GM11168 (cell line): ENCODE data around the gene FOXD4L1.
"Not testable (repeated sequence)": the region's sequence is repeated elsewhere in the genome, so short reads cannot be mapped to it uniquely, and the experiment has no call there.

Source experiments
- in situ Hi-C: fragments of 300-500 bp; cut with MboI; formaldehyde crosslinking; loops from one replicate; pipeline ENCODE4 v1.12.0; 2022; ENCODE audit warnings: low sequenced_read_pairs; ENCODE audit not compliant: unreplicated experiment

FOXD4L1 gene

DNA sequence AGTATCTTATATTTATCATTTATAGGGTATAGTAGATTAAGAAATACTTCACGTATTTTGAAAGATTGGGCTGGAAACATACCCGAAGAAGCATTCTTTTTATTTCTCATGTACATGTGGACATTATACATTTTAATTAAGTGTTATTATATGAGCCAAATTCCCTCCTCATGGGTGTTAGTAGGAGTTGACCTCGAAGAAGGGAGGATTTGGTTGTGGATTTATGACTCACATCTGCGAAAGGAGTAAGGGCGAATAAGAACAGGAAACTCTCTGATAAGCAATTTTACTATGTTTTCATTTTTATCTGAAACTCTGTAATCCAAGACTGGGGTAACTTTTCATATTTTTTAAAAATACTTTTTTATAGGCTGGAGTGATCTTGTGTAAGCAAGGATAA lies 23.0 kb downstream of the FOXD4L1 start:
- in situ Hi-C loops, result not testable (repeated sequence)

DNA sequence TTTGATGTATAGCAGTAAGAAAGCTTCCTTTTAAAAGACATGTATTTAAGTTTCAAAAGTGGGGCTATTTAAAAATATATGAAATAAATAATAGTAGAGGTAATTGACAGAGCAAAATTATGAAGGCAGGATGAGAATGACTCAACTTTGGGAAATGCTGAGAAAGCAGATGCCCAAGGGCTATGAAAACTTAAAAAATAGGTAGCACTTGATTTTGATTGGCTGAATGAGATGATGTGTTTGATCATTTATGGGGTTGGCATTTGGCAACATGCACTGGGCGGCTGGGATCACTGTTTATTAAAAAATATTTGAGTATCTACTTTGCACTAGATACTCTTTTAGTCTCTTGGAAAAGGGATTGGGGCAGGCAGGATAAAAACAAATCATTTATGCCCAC lies 26.5 kb downstream of the FOXD4L1 start:
- in situ Hi-C loops, result not testable (repeated sequence)

DNA sequence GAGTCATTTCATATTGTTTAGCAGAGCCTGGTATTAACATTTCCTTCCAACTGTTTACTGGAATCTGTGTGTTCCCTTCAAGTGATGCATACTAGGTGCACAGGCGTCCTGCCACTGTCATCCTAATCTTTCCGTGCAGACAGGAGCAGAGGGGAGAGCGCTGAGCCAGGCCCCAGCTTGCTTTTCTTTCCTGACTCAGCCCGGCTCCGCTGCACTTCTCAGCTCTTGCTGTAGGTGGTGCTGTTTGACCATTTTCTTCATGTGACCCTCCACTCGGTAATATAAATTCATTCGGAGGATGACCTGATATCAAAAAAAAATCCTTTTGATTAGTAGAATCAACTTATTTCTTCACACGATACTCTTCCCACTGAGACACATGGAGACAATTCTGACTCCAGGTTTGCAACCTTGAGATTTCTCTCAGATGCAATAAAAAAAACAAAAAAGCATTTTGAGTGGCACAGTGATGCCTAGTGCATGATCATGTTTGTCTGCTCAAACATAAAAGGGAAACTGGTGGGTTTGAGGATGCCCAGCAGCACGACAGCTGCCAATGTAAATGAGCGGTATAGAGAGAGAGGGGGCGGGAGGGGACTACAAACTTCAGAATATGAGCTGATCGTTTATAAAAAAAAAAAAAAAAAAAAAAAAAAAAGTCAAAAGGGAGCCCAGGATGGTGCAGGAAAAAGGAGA lies 29.0 kb downstream of the FOXD4L1 start:
- in situ Hi-C loops, result not testable (repeated sequence)

DNA sequence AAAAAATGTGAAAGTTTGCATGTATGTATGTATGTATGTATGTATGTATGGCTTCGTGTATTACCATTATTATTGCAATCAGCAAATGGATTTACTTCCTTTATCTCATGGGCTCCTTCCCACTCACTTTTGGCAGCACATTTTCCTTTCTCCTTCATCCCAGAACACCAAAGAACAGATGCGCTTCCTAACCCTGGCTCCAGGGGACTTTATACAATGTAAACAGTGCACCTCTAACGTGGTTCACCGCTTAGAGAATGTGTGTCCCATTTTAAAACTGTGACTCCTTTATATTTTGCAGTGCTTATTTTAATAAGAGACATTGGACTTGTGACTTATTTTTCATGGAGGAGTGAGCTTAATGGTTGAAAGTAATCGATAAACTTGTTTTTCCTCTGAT lies 29.7 kb downstream of the FOXD4L1 start:
- in situ Hi-C loops, result not testable (repeated sequence)

DNA sequence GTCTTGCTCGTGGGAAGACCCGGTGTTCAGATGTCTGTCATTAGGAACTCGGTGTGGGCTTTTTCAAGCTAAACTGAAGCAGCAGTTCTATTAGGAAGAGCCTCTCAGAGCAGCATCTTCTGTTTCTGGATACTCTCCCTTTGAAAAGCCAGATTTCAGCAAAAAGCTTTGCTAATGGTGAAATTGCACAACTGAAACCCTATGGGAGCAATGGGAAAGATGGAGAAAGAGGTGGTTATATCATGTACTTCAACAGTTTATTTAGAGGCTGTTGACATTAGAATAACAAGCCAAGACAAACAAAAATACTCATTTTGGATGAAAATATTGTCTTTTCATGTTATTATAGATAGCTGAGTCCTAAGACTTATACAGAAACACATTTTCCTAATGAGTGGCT lies 30.4 kb downstream of the FOXD4L1 start:
- in situ Hi-C loops, result not testable (repeated sequence)

DNA sequence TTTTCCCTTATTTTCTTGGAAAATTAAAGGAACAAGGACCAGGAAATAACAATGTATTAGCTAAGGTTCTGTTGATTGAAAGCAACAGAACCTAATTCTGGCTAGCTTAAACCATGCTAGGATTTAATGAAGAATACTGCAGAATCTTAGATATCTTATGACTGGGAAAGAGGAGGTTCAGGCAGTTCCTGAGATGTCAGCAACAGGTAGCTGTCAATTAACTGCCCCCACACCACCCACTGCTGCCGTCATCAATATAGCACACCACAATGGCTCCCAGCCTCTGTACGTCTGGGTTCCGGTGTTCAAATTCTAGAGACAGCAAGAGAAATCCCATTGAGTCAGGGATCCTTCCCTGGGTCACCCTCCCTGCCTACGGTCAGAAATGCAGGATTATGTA lies 34.5 kb downstream of the FOXD4L1 start:
- in situ Hi-C loops, result not testable (repeated sequence)

DNA sequence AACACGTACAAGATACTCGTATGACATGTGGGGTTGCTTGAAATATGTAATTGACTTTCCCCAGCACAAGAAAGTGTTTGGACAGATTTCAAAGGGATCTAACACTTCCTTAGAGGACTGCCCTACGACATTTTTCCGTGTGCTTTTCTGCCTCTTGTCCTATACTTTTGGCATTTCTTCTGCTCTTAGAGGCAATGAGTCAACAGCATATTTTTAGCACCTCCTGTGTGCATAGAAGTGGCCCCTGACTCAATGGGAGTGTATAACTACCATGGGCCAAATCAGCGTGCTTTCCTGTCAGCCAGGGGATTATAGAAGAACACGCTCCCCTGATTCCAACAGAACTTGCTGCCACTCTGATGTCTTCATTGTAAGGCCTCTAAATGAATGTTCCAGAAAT lies 38.1 kb downstream of the FOXD4L1 start:
- in situ Hi-C loops, result not testable (repeated sequence)

DNA sequence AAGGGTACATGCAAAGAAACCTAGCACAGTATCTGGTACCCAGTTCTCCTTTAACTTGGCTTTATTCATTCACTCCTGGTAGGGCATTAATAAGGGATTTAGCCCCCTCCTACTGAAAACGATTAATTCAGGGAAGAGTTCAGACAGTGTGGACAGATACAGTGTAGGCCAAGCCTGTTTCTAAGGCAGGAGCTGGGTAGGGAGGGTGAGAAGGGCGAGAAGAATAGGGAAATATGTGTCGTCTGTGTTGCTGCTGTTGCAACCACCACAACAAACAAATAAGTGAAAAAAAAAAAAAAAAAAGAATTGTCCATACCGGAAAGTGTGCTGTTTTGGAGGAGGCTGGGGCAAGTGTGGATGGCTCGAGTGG lies 42.4 kb downstream of the FOXD4L1 start:
- in situ Hi-C loops, result not testable (repeated sequence)

DNA sequence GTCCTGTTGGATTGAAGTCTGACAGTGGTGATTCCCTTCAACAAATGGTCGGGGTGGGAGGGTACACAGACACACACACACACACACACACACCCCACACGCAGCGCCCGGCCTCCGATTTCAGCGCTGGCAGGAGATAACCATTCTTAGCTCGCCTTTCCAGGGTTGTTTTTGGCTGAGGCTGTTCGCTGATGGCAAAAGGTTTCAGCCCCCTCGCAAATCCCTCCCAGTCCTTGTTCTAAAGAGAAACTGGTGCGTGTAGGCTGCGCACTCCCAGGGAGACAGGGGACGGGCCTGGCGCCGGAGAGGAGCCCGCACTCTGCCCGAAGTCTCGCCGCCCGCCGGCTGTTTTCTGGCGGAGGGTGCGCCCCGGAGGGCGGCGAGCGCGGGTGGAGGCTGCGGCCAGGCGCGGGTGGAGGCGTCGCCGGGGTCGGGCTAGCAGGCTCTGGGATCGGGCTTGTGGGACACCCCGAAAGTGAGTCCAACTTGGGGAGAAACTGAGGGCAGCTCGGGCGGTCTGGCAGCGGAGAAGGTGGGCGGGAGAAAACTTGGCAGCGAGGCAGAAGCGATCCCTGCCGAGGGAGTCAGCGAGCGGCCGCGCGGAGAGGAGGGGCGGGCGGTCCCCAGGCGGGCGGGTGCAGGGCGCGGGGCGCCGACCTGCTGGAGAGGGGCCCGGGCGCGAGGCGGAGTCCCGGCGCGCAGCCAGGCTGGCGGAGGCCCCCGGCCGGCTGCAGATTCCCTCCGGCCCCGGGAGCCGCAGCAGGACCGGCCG lies 42.9 kb downstream of the FOXD4L1 start:
- in situ Hi-C loops, result not testable (repeated sequence)

DNA sequence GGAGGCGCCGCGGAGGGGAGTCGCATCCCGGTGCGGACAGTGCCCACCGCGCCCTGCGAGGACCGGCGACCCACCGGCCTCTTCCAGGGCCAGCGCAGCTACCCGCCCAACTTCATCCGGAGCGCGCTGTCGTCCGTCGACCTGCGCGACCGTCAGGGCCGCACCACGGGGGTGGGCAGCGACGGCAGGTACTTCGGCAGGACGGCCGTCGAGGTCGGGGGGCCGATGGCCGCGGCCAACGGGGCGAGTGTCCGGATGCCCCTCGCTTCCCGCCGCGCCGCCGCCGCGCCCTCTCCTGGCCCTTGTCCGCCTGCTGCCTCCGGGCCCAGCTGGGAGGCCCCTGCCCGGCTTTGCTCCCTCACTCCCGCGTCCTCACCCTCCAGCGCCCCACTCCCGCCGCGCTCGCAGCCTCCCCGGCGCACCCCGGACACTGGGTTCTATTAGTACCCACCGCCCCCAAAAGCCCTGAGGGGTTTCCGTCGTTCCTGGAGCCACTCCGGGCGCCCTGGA lies 43.6 kb downstream of the FOXD4L1 start:
- in situ Hi-C loops, result not testable (repeated sequence)

DNA sequence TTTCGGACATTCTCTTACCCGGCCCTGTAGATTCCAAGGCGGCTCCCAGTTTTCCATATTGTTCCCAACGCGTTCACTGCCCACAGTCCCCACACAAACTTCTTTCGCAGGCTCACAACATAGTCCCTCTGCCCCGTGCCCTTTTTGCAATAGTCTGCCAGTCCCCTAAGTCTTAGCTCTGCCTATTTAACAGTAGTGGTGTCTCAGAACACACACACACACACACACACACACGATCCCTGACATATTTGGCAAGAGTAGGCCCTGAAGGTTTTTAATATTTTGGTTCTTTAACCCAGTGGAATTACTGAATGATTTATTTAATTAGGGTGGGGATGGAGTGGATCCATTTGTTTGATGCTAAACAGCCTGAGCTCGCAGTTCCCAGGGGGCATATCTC lies 44.1 kb downstream of the FOXD4L1 start:
- in situ Hi-C loops, result not testable (repeated sequence)
